Epithelial cell of prostate (primary cell): ENCODE measurements around the gene ABL1.

Experiments used
- DNase-seq: peaks from one replicate; pipeline ENCODE4 v3.0.0-alpha.2; 2011; ENCODE audit warnings: low read depth, low spot score
- H3K27ac ChIP-seq: fragments of 450-650 bp; 2 replicates; pipeline ENCODE4 v1.5.1; 2017; ENCODE audit warnings: mild to moderate bottlenecking

ABL1 gene

DNA sequence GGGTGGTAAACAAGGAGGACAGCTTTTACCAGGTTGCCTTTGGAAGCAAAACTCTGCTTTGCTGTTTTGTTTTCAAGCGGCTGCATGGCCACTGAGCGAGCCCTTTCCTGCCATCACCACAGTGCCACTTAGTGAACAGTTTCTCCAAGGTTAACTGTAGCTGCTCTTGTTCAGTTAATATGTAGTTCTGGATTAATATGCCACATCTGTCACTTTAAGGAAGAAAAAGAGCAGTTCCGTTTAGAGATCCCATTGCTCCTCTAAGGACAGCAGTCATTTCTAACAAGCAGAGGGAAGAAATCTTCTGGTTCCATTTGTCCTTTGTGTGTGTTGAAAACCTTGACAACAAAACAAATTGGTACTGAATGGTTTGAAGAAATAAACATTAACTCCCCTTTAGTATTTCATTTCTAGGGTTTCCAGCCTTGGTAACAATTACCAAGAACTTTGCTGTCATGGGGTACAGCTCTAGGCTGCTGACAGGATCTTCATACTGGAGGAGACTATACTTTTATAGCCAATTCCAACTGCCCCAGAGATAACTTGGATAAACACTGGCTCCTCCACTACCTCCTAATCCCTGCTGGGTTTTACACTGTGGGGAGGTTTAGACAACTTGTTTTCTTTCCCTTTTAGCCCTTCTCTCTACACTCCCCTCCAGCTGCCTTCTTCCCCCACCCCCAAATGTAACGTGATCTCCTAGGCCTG is 10.3 kb upstream of the ABL1 start:
- no peak for DNase-seq

DNA sequence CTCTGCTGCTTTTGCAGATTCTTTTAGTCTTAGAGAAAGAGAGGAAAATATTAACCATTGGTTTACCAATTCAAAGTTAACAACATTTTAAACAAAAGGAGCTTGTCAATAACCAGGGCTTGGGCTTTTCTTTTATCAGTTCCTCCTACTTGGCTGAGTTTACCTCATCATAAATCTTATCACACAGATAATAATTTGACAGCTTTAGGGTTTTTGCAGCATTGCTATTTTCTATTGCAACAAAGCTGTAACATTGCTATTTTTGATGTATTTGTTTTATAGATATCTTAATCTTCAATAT is 9.8 kb upstream of the ABL1 start:
- DNase-seq = no peak
- H3K27ac ChIP-seq = no peak overlapping the region

More for the DNA sequence above, 10.3 kb upstream of the ABL1 start:
- no peak overlapping the region for H3K27ac ChIP-seq

DNA sequence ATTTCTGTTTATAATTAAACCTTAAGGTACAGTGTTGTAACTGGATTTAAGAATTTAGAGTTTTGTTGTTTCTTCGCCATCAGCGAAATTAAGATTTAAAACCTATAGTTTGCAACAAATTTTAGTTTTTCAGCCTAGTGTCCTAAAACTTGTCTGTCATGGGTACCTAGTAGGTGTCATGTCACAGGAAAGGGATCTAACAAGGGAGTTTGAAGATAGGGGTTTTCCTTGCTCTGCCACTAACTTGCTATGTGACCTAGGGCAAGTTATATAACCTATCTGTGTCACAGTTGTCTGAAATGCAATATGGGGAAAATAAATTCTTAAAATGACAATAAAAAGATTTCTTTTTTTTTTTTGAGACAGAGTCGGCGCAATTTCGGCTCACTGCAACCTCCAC is 9.2 kb upstream of the ABL1 start:
- H3K27ac ChIP-seq = no peak overlapping the region
- no peak for DNase-seq

DNA sequence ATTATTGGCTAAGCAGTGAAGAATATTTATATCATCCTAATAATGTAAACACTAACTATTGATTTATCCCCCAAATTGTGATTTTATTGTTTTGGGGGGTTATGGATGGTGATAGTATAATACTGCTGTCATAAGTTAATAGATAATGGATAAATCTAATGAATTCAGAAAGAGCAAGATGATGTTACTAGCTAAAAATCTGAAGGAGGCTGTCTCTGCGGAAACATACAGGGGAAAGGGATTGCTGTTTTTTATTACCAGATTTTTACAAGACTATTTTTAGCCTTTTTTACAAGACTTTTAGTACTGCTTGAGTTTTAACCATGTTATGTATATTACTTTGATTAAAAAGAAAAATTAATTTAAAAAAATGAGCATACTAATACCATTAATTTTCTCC is 5.3 kb upstream of the ABL1 start:
- no peak for DNase-seq
- H3K27ac ChIP-seq = no peak overlapping the region

DNA sequence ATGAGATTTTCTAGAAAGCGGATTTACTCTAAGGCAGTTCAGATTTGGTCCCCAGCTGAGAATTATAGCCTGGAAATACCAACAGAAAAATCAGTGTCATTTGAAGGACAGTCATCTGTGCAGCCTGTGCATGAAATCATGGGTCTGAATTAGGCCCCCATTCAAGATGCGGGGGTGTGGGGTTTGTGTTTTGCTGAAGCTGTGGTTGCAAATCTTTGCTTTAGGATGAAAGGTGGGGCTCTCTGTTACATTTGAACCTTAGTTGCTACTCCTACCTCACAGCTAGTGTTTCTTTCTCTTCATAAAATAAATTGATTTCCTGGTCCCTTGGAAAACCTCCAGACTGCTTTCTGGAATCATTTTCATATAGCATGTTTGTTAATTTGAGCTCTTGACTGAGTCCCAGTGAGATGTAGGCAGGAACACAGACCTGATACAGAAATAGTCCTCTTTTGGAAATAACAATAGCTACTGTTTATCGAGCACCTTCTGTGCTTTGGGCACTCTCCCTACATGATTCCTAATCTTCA is 4.8 kb upstream of the ABL1 start:
- DNase-seq = no peak
- H3K27ac ChIP-seq = no peak overlapping the region

DNA sequence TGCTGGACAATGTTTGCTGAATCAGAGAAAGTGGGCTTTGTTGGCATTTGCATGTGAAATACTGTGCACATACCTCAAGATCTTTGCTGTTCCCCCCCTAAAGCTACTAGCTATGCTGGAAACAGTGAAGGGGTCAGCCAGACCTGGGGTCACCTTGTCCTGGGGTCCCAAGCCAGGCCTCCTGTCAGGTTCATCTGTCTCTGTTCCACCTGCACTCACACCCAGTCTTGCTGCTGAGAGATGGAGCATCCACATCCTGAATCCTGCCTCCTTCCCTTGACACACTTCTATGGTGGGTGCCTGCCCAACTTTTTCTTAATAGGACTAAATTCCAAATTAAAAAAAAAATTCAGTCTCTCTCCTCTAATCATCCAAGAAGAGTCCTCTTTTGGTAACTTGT is 4.0 kb upstream of the ABL1 start:
- H3K27ac ChIP-seq = no peak overlapping the region
- no peak for DNase-seq

DNA sequence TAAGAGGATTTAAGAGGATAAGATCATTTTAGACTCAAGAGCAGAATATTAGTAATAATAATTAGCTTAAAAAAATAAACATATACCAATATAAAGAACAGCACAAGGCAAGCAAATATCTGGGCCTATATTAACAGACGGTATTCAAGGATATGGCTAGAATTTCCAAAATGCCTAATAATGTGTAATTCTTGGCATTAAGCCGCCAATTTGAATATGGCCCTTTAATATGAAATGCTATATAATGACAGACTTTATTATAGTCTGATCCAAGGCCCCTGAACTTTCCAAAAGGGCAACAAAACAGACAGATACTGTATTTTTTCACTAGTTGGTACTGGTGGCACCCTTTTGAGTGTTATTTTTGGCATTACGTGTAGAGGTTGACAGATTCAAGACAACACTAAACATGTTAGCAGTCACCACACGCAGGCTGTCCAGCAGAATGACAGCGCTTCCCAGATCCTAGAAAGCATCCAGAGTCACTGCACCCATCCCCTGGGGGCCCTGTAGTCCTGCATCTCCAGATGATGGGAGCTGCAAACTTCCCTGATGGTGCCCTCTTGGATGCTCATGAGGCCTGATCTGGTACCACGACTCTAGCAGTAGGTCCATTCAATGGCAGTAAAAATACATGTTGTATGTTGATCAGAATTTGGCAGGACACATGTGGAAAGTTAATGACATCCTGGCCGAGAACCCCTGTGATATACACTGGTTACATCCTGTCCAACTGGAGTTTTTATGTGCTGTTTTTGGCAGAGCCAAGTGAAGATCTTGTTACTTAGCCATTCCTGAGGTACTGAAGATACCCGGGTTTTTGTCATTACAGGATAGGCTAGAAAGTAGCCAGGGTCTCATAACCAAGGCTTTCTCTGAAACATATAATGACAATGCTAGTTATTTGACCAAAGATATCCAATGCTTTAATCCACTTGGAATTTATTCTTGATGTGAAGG is 1.7 kb upstream of the ABL1 start:
- DNase-seq = no peak
- H3K27ac ChIP-seq = peak overlapping the region; percentile 87

DNA sequence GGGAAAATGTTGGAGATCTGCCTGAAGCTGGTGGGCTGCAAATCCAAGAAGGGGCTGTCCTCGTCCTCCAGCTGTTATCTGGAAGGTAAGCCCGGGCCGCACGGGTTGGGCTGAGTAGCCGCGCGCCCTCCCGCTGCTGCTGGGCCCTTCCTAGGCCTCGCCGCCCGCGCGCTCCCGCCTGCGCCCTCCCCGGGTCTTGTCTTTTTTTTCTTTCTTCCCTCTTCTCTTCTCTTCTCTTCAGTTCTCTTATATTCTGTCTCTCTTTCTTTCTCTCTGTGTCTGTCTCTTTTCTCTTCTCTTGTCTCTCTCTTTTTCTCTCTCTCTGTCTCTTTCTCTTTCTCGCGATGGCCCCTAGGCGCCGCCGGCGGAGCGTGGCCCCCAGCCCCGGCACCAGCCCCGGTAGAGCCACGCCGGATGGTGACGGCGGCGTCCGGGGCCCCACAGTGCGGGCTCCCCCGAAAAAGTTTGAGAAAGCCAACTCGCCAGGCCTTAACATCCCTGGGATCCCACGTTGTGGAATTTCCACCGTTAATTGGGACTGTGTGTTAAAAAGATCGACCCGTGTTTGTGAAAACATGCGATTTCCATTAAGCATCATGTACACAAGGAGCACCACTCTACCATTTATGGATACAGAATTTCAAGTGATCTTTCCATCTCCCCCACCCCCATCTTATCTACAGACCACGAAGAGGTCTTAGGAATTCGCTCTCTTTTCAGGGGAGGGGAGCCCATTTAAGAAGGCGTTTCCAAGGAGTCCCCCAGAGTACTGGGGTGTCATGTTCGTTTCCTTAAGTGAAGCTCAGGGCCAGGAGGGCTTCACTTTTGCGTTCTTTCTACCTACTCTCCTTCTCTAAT is 616 bp downstream of the ABL1 start:
- DNase-seq = no peak
- peak overlapping the region; percentile 87 for H3K27ac ChIP-seq

DNA sequence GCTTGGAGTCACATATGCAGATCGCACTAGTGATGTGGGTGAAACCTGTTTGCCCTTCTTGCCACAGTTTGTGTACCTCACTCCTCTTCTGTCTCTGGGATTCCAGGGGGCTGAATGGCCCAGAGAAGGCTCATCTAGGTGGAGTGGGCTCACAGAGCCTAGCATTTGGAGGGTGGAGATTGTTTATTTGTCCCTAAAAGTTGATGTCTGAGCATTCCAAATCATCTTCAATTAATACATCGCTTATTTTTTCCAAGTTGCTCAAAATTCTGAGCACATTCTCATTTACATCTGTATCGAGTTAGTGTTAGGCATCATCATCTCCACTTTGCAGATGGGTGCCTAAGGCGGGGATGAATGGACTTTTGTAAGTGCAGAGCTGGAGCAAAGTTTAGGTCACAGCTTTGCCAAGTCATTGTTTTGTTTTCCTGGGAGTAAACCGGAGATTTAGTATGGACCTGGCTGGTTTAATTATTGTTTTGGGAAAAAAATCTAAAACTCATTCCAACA is 2.0 kb downstream of the ABL1 start:
- H3K27ac ChIP-seq = no peak overlapping the region
- no peak for DNase-seq

DNA sequence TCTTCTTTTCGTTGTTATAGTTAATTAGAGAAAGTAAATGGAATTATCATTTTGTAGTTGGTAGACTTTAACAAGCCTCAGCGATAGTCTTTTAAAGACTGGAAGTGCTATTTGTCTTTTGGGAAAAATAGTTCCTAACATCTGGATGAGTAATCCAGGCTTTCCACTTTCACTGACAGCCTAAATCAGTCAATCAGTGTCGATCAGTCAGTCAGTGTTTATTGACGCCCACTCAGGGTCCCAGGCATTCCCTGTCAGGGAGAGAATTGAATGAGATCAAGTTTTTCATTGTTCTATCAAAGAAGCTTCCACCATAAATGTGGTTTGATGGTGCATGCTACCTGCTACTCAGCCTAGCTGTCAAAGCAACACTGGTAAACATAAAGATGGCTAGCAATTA is 2.6 kb downstream of the ABL1 start:
- no peak overlapping the region for H3K27ac ChIP-seq

DNA sequence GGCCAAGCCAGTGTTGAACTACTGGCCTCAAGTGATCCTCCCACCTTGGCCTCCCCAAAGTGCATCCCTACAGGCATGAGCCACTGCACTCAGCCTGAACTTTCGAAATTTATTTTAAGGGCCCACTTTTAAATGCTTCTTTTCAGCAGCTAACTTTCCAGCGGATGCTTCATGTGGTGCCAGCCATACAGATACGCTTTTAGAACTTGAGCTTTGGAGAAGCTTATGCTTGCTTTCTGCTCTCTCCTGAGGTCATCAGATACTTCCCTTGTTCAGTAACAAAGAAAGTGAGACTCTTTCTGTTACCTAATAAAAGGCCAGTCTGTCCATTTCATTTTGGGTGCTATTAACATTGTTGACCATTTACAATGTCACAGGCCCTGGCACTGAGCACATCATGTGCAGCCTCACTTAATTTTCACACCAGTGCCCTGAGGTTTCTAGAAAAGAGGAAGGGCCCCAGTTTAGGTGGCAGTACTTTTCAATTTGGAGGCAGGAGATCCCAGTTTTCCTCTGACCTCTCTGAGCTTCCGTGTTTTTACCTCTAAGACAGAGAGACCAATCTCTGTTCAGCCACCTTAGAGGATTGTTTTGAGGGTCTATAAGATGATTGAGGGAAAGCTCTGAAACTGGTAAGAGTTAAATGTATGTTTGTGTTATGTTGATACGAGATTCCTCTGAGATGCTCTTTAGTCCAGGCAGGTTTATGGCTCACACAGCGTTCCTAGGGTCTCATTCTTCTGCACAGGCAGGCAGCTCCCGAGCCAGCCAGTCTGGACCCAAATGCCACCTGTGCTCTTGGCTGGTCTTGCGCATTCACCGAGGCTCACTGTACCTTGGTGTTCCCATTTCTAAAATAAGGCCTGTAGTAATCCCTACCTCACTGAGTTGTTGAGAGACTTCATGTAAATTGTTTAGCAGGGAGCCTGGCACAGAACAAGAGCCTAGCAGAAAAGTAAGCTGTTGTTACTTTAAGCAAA is 4.4 kb downstream of the ABL1 start:
- DNase-seq = no peak
- no peak overlapping the region for H3K27ac ChIP-seq

More for the DNA sequence above, 2.6 kb downstream of the ABL1 start:
- DNase-seq = no peak

DNA sequence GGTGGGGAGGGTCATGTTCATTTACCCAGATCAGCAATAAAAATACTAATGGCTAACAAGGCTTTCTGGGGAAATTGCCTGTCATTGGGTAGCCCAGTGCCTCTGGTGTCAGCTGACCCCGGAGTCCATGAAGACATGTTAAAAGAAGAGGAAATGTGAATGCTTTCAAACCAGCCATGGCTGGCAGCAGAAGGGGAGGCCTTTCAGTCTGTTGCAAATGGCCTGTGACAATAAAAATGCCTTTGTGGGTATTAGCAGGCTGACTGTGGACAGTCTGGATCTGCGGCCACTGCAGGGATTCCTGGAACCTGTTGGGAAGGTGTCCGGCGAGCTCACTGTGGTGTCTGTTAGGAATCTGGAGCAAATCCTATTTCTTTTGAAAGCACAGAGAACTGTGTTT is 7.5 kb downstream of the ABL1 start:
- no peak for DNase-seq
- H3K27ac ChIP-seq = no peak overlapping the region

DNA sequence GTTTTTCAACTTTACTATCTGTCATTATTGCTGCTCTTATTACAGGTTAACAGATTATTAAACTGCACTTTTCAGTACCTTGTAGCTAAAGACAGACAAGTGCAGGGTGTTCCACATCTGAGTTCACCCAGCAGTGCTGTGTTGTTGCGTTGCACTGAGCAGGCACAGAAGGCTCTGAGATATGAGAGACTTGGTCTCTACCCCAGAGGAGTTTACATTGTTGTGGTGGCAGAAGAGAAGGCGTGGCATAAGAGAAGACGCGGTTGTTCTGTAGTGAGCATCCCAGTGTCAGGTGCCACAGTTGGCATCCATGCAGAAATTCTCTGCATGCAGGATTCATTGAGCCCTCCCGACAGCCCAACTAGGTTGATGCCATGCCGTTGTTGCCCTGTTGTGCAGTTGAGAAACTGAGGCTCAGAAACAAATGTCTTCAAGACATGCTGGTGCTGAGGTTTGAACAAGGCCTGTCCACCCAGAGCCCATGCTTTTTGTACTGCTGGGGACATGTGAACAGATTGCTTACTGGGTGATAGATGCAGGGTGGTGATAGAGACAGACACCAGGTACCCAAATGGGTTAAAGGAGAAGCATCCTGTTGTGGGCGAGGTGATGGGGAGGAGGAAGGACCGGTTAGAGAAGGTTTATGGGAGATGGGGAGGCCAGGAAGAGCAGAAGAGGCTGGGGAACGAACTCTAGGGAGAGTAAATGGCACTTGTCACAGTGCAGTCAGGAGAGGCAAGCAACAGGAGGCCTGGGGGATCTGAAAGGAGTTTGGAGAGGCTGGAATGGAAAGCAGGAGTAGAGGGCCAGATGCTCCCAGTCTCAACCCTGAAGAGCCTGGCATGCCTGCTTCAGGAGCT is 8.2 kb downstream of the ABL1 start:
- DNase-seq = no peak
- no peak overlapping the region for H3K27ac ChIP-seq

DNA sequence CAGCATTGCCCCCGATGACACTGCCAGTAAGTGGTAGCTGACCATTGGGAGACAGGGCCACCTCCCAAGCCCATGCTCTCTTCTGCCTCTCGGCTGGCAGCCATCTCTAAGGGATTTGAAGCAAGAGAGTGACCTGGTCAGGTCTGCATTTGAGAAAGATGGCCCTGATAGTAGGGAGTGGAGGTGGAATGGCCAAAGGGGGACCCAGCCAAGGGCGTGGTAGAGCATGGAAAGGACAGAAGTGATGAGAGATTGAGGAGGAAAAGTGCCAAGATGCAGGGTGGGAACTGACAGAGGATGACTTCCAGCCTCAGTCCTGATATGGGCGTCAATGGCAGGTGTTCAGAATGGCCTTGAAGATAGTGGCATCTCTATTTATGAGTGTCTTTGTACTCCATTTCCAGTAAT is 9.0 kb downstream of the ABL1 start:
- H3K27ac ChIP-seq = no peak overlapping the region
- DNase-seq = no peak

DNA sequence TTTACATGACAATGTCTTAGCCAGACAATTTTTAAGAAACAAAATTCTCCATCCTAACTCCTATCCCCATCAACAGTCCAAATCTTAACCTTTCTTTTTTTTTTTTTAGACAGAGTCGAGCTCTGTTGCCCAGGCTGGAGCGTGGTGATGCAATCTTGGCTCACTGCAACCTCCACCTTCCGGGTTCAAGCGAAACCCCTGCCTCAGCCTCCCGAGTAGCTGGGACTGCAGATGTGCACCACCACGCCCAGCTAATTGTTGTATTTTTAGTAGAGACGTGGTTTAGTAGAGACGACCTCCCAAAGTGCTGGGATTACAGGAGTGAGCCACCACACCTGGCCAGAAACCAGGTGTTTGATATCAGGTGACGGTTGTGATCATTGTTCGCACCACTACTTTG is 10.2 kb downstream of the ABL1 start:
- peak overlapping the region; percentile 81 for H3K27ac ChIP-seq
- DNase-seq = no peak

DNA sequence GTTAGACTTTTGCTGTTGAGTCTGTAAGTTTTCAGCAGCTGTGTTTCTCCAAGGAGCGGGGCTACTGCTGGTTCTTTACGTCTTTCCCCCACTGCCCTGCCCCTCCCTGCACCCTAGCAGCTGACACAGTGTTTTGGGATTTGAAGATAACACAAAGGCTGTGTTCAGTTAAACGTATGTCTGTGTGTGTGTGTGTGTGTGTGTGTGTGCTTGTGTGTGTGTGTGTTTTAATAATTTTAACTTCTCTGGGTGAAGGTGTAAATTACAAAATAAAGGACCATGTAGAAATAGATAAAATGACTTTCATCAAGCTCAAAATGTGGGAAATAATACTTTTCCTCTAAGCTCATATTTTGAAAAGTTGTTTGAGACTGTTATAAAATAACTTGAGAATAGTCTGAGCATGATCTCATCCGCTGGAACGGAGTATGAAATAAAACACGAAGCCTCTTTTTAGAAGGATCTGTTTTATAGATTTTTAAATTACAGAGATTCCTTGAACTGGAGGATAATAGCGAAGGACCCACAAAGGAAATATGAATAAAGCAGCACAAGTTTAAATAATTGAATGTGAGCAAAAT is 10.9 kb downstream of the ABL1 start:
- DNase-seq = no peak
- H3K27ac ChIP-seq = peak overlapping the region; percentile 81

DNA sequence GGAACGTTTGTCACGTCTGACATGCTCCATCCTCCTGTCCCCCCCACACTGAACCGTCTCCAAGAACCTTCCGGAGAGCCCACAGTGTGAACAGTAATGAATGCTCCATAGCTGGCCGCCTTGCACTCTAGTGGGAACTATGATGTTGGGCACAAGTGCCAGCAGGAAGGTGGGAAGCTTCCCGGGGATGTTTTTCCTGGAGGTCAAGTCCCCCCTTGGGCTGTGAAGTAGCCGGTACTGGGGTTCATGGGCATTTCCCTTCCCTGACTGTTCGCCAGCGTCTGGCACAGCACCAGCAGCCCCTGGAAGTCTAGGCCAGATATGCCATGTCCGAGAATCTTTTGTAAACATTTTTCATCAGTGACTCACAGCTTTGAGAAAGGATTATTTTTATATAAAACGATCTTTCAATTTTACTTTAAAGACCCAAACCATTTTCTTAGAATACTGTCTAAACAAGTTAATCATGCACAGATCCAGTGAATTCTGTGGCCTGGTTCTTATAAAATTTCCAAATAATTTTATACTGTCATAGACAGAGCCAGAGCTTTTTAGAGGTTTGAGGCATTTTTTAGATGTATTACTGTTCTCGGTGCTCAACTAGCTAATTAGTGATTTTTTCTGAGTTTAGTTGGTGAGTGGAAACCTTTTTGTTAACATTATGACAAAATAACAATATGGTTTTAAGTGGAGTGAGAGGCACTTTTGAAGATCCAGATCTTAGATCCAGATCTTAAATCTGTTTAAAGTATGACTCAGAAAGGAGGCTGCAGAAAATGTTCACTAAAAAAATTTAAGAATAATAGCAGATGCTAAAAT is 11.6 kb downstream of the ABL1 start:
- H3K27ac ChIP-seq = peak overlapping the region; percentile 81
- DNase-seq = no peak
